ENCODE measurements around the gene URM1.

Gene URM1

DNA sequence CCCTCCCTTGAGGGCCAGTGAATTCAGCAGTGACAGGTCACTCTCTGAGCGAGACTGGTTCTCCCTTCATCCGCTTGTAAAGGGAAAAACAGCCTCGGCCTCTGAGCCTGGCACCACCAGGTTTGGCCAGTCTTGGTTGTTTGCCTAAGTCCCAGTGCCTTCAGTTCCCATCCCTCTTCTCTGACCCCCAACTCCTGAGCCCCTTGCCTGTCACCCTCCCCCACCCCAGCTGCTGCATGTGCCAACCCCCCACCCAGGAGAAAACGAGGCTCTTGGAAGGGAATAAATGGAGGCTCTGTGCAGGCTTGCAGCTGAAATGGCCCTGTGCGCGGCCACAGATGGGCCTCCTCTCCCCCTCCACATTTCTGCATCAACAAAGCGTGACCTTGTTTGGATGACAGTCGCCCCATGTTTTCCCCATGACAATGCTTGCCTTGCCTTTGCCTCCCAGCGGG lies 3.1 kb downstream of the URM1 start:
- TF ChIP-seq, protein P1, sequence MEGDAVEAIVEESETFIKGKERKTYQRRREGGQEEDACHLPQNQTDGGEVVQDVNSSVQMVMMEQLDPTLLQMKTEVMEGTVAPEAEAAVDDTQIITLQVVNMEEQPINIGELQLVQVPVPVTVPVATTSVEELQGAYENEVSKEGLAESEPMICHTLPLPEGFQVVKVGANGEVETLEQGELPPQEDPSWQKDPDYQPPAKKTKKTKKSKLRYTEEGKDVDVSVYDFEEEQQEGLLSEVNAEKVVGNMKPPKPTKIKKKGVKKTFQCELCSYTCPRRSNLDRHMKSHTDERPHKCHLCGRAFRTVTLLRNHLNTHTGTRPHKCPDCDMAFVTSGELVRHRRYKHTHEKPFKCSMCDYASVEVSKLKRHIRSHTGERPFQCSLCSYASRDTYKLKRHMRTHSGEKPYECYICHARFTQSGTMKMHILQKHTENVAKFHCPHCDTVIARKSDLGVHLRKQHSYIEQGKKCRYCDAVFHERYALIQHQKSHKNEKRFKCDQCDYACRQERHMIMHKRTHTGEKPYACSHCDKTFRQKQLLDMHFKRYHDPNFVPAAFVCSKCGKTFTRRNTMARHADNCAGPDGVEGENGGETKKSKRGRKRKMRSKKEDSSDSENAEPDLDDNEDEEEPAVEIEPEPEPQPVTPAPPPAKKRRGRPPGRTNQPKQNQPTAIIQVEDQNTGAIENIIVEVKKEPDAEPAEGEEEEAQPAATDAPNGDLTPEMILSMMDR (IDR thresholded peaks at IDR 0.05; ENCODE audit: low read depth, low read length, missing control alignments) = no peak
- no peak for DNase-seq
- no peaks in the 10 kb centered on the region for H3K27me3 ChIP-seq (replicated peaks)
- no peak overlapping the region for H3K27ac ChIP-seq
- in situ Hi-C loops (cut with HindIII; ENCODE audit: low pct_ligation_motif_present, low sequenced_read_pairs) = no loop called here
- no peak overlapping the region for H3K4me3 ChIP-seq (ENCODE audit: low read depth, low read length)
- H3K36me3 ChIP-seq (replicated peaks) = peaks cover 9% of the 10 kb centered on the region

DNA sequence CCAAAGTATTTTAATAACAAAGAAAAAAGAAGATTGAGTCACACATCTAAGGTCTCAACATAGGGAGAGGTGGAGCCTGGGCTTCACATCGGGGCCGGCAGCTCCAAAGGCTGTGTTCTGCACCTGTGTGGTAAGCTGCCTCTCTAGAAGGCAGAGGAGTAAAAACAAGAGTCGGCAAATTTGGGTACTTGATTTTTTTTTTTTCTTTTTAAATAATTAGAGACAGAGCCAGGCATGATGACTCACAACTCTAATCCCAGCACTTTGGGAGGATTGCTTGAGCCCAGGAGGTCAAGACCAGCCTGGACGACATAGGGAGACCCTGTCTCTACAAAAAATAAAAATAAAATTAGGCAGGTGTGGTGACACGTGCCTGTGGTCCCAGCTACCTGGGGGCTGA lies 4.7 kb downstream of the URM1 start:
- peaks cover 10% of the 10 kb centered on the region for H3K36me3 ChIP-seq (replicated peaks)
- no peaks in the 10 kb centered on the region for H3K27me3 ChIP-seq (replicated peaks)
- H3K4me3 ChIP-seq (ENCODE audit: low read depth, low read length) = no peak overlapping the region
- in situ Hi-C loops (cut with HindIII; ENCODE audit: low pct_ligation_motif_present, low sequenced_read_pairs) = no loop called here
- DNase-seq = no peak
- H3K27ac ChIP-seq = no peak overlapping the region
- TF ChIP-seq, protein P1 (IDR thresholded peaks at IDR 0.05; ENCODE audit: low read depth, low read length, missing control alignments) = no peak

DNA sequence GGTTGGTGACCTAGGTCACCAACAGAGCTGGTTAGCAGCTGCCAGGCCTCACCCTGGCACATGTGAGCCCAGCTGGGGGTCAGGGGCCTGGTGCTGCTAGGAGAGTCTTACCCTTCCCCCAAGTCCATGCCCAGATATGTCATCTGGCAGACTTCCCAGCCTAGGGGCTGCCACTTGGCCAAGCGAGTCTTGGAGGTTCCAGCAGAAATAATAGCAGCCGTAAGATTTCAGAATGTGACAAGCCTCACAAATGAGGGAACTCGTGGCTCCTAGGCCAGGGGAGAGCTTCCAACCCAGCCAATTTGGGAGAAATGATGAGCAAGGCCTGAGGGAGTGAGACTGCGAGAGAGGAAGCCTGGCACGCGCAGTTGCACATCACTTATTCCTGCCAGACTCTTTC lies 11.1 kb downstream of the URM1 start:
- Histone ChIP-seq H3K27me3 (replicated peaks) (no peaks in the 10 kb centered on the region), H3K36me3 (replicated peaks) (peaks cover 19% of the 10 kb centered on the region), H3K27ac (no peak overlapping the region), H3K4me3 (ENCODE audit: low read depth, low read length) (no peak overlapping the region)
- in situ Hi-C loops (cut with HindIII; ENCODE audit: low pct_ligation_motif_present, low sequenced_read_pairs) = no loop called here
- no peak for DNase-seq
- TF ChIP-seq, protein P1 (IDR thresholded peaks at IDR 0.05; ENCODE audit: low read depth, low read length, missing control alignments) = no peak

DNA sequence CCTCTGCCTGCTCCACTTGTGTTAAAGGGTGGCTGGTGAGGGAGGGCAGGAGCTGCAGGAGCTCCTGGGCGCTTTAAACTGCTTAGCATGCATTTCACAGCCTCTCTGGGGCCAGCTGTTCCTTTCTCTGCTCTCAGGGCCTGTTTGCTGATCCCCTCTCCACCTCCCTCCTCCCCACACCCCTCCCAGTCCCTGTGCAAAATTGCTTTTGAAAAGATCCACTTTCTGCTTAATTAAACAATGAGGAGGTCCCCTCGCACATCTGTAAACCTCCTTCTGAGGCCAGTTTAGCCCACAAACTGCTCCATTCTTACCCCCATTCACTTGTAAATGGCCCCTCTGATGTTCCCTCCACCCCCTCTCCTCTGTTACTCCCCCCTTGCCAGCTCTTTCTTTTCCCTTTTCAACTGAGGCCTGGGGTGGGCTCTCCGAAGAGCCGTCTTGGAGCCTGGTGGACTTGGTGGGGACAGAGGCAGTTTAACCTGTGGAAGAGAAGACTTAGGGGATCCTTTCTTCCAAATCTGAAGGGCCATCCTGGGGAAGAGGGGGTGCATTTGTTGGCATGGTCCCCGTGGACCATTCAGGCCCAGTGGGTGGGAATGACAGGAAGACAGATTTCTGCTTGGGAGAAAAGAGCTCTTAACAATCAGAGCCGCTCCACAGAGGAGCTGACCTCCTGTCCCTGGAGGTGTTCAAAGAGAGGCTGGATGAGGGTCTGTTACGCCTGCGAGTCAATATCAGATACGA lies 12.0 kb downstream of the URM1 start:
- Histone ChIP-seq H3K4me3 (ENCODE audit: low read depth, low read length) (no peak overlapping the region), H3K27ac (no peak overlapping the region), H3K27me3 (replicated peaks) (no peaks in the 10 kb centered on the region), H3K36me3 (replicated peaks) (peaks cover 20% of the 10 kb centered on the region)
- in situ Hi-C loops (cut with HindIII; ENCODE audit: low pct_ligation_motif_present, low sequenced_read_pairs) = no loop called here
- TF ChIP-seq, protein P1 (IDR thresholded peaks at IDR 0.05; ENCODE audit: low read depth, low read length, missing control alignments) = no peak
- DNase-seq = no peak

DNA sequence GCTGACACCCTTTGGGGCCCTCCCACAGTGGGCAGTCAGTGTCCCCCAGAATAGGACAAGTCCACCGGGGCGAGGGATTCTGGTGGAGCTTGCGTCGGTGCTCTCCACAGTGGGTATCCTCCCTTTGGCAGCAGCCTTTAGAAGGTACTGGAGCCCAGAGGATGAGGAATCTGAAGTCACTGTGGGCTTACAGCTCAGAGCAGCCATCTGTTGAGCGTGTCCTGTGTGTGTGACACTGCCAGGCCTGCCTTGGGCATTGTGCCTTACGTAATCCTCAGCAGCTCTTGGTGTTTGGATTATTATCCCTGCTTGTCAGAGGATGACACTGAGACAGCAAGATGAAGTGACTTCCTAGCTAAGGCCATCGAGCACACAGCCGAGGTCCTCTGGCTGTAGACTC lies 12.6 kb downstream of the URM1 start:
- Histone ChIP-seq H3K36me3 (replicated peaks) (peaks cover 22% of the 10 kb centered on the region), H3K27ac (no peak overlapping the region), H3K27me3 (replicated peaks) (no peaks in the 10 kb centered on the region), H3K4me3 (ENCODE audit: low read depth, low read length) (no peak overlapping the region)
- in situ Hi-C loops (cut with HindIII; ENCODE audit: low pct_ligation_motif_present, low sequenced_read_pairs) = no loop called here
- TF ChIP-seq, protein P1 (IDR thresholded peaks at IDR 0.05; ENCODE audit: low read depth, low read length, missing control alignments) = no peak
- no peak for DNase-seq
